Activated T-helper 2 cell treated with anti-CD3 and anti-CD28 coated beads, Interferon-gamma antibody, Interleukin-2, Interleukin-4, amounts not matched to agents 10 μg/mL and 5 μg/mL and 100 μg/mL, durations not matched to agents 14 hours and 24 hours and 36 hours (primary cell): ENCODE data around the gene TRMT44. TPM values are rescaled to one million over a fixed set of nuclear protein-coding genes. Genes with fewer than 3 reads are reported as not detected.

Experiments
- DNase-seq: peaks from one replicate; pipeline ENCODE4 v3.0.0; 2021; ENCODE audit warnings: low spot score
- H3K27ac Mint-ChIP-seq: one replicate; pipeline ENCODE4 v1.8.0; 2021; ENCODE audit warnings: mixed read lengths
- H3K27me3 Mint-ChIP-seq: one replicate; pipeline ENCODE4 v1.8.0; 2021; ENCODE audit warnings: low read depth, mixed read lengths
- H3K36me3 Mint-ChIP-seq: one replicate; pipeline ENCODE4 v1.8.0; 2021; ENCODE audit warnings: low read depth, mixed read lengths
- H3K4me1 Mint-ChIP-seq: one replicate; pipeline ENCODE4 v1.8.0; 2021; ENCODE audit warnings: low read depth, mixed read lengths
- H3K4me3 Mint-ChIP-seq: one replicate; pipeline ENCODE4 v1.8.0; 2021; ENCODE audit warnings: low read depth, mild to moderate bottlenecking, moderate library complexity, mixed read lengths
- H3K9me3 Mint-ChIP-seq: one replicate; pipeline ENCODE4 v1.8.0; 2021; ENCODE audit warnings: mixed read lengths
- intact Hi-C: fragments of 100-400 bp; cut with micrococcal nuclease; formaldehyde crosslinking; loops from one replicate; pipeline ENCODE4 v1.15.1; 2023
- total RNA-seq: library from RNA; stranded (reverse); gene quantifications from 2 replicates; pipeline ENCODE4 v1.2.3, GENCODE V29; 2022

The TRMT44 gene
- total RNA-seq, 1 donor from 2014 or later, result 28.2 TPM

- no peak overlapping the region for H3K4me3 Mint-ChIP-seq
- no peak for DNase-seq
- H3K4me1 Mint-ChIP-seq, result no peaks in the 10 kb centered on the region
- no peaks in the 10 kb centered on the region for H3K36me3 Mint-ChIP-seq
- H3K27me3 Mint-ChIP-seq, result no peaks in the 10 kb centered on the region
- no peaks in the 10 kb centered on the region for H3K9me3 Mint-ChIP-seq
- no peak overlapping the region for H3K27ac Mint-ChIP-seq
- intact Hi-C loops, result no loop called here
Measured at GRCh38 chr4:8502371-8502770, 61.8 kb downstream of the TRMT44 start.

DNA sequence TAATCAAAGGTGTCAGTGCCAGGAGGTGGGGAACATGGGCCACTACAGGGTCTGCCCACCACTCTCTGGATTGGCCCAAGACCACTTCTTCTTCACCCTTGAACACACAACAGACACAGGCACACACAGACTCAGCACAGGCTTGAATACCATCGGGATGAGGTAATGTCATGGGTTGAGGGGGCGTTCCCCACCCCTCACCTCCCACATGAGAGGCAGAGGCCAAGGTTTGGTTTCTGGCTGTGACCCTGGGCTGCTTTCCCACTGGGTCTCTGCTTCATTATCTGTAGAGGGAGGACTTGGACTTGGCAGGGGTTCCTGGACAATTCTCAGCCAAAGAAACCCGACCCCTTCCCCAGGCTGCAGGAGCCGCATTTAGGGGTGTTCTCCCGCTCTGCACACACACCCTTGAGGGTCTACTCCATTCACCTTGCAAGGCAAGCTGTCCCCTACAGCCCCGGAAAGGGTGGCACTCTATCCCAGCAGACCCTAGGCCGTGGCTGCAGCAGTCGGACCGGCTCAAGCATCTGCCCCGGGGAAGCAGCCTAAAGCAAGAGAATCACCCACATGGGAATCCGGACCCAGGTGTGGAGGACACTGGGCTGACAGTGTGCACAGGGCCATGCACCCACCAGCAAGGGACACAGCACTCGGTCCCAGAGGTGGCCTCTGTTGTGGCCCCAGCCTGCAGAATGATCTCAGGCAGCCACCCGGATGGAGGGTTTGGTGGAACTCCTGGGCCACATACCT lies 62.4 kb downstream of the TRMT44 start:
- intact Hi-C loops, result no loop called here
- no peaks in the 10 kb centered on the region for H3K27me3 Mint-ChIP-seq

DNA sequence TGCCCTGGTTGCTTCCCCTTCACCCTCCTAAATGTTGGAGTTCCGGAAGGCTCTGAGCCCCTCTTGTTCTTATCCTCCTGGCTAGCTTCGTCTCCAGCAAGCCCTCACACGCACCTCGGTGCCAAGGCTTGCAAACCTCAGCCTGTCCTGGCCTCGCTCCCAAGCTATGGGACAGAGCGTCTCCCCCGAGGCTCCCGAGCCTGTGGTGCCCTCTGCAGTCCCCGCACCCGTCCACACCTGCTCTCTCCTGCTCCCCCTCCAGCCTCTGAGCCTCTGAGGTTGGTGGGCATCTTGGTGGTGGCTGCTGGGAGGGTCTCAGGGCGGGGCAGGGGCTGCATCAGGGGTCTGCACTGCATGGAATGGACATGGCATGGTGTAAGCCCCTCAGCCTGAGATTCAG lies 63.2 kb downstream of the TRMT44 start:
- H3K4me3 Mint-ChIP-seq, result no peak overlapping the region
- intact Hi-C loops, result no loop called here

More for the DNA sequence above, 62.4 kb downstream of the TRMT44 start:
- DNase-seq, result no peak
- H3K4me1 Mint-ChIP-seq, result no peaks in the 10 kb centered on the region
- H3K4me3 Mint-ChIP-seq, result no peak overlapping the region
- no peak overlapping the region for H3K27ac Mint-ChIP-seq
- H3K36me3 Mint-ChIP-seq, result no peaks in the 10 kb centered on the region
- H3K9me3 Mint-ChIP-seq, result no peaks in the 10 kb centered on the region

GRCh38 chr4:8504279-8505007 lies 63.9 kb downstream of the TRMT44 start:
- H3K4me1 Mint-ChIP-seq, result no peaks in the 10 kb centered on the region
- no peaks in the 10 kb centered on the region for H3K36me3 Mint-ChIP-seq
- H3K27me3 Mint-ChIP-seq, result no peaks in the 10 kb centered on the region
- no peak overlapping the region for H3K4me3 Mint-ChIP-seq
- H3K27ac Mint-ChIP-seq, result no peak overlapping the region
- no peaks in the 10 kb centered on the region for H3K9me3 Mint-ChIP-seq
- intact Hi-C loops, result no loop called here
- DNase-seq, result no peak

More for the DNA sequence above, 63.2 kb downstream of the TRMT44 start:
- no peak overlapping the region for H3K27ac Mint-ChIP-seq
- no peaks in the 10 kb centered on the region for H3K4me1 Mint-ChIP-seq
- no peaks in the 10 kb centered on the region for H3K9me3 Mint-ChIP-seq
- H3K36me3 Mint-ChIP-seq, result no peaks in the 10 kb centered on the region
- no peak for DNase-seq
- no peaks in the 10 kb centered on the region for H3K27me3 Mint-ChIP-seq

GRCh38 chr4:8505229-8505628 lies 64.7 kb downstream of the TRMT44 start:
- no peak overlapping the region for H3K4me3 Mint-ChIP-seq
- intact Hi-C loops, result no loop called here

DNA sequence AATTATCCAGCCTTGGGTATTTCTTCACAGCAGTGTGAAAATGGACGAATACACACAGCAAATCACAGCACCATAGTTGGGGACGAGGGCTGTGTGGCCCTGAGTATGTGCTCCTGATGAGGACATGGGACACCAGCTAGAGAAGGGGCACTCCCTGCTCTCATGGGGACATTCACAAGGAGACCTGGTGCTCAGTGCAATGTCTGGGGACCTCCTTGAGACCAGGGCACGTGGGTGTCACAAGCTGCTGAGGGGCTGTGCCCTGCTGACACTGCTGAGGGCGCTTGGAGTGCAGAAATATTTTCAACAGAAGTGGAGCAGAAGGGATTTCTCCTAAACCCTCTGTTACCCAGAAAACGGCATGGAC lies 65.4 kb downstream of the TRMT44 start:
- DNase-seq, result no peak
- Mint-ChIP-seq H3K27me3 (no peaks in the 10 kb centered on the region), H3K36me3 (no peaks in the 10 kb centered on the region), H3K27ac (no peak overlapping the region), H3K9me3 (no peaks in the 10 kb centered on the region), H3K4me1 (no peaks in the 10 kb centered on the region), H3K4me3 (no peak overlapping the region)
- intact Hi-C loops, result no loop called here

More at GRCh38 chr4:8505229-8505628, 64.7 kb downstream of the TRMT44 start:
- Mint-ChIP-seq H3K36me3 (no peaks in the 10 kb centered on the region), H3K4me1 (no peaks in the 10 kb centered on the region), H3K27ac (no peak overlapping the region), H3K27me3 (no peaks in the 10 kb centered on the region), H3K9me3 (no peaks in the 10 kb centered on the region)
- no peak for DNase-seq

GRCh38 chr4:8506373-8507195 lies 66.0 kb downstream of the TRMT44 start:
- Mint-ChIP-seq H3K27ac (no peak overlapping the region), H3K36me3 (no peaks in the 10 kb centered on the region), H3K9me3 (no peaks in the 10 kb centered on the region), H3K4me3 (no peak overlapping the region), H3K4me1 (no peaks in the 10 kb centered on the region), H3K27me3 (no peaks in the 10 kb centered on the region)
- intact Hi-C loops, result no loop called here
- no peak for DNase-seq

DNA sequence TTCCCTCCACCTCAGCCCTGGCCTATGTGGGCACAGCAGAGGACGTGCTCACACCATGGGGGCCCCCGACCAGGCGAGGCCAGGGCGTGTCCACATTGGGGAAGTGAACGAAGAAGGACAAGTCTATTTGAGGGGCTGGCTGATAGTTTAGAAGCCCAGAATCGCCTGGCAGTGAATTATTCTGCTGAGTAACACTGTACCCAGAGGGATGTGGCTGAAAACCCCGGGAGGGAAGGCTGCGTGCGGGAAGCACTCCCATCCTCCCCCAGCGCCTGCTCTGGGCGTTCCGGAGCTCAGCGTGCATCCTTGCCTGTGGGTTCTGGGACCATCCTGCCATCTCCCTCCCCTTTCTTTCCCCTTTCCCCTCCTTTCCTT lies 66.6 kb downstream of the TRMT44 start:
- Mint-ChIP-seq H3K27me3 (no peaks in the 10 kb centered on the region), H3K4me1 (no peaks in the 10 kb centered on the region)

DNA sequence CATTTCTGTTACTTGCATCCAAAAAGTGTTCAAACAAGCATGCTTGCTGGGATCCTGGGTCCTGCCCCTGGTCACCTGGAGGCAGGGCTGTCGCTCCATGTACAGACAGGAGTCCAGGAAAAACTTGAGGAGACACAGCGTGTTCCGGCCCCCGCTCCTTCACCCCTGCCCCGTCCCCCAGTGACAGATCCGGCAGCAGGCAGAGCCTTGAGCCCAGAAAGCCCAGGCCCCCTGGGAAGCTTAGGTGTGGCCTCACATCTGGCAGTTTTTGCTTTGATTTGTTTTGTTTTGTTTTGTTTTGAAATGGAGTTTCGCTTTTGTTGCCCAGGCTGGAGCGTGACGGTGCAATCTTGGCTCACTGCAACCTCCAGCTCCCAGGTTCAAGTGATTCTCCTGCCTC lies 67.0 kb downstream of the TRMT44 start:
- H3K36me3 Mint-ChIP-seq, result no peaks in the 10 kb centered on the region
- no peaks in the 10 kb centered on the region for H3K4me1 Mint-ChIP-seq
- no peak overlapping the region for H3K27ac Mint-ChIP-seq

More for the DNA sequence above, 66.6 kb downstream of the TRMT44 start:
- H3K36me3 Mint-ChIP-seq, result no peaks in the 10 kb centered on the region
- no peak overlapping the region for H3K27ac Mint-ChIP-seq
- intact Hi-C loops, result no loop called here
- no peaks in the 10 kb centered on the region for H3K9me3 Mint-ChIP-seq
- no peak overlapping the region for H3K4me3 Mint-ChIP-seq
- no peak for DNase-seq

GRCh38 chr4:8508266-8508665 lies 67.7 kb downstream of the TRMT44 start:
- no peak for DNase-seq
- intact Hi-C loops, result no loop called here
- H3K4me3 Mint-ChIP-seq, result no peak overlapping the region
- H3K27ac Mint-ChIP-seq, result no peak overlapping the region
- no peaks in the 10 kb centered on the region for H3K36me3 Mint-ChIP-seq
- no peaks in the 10 kb centered on the region for H3K9me3 Mint-ChIP-seq
- H3K27me3 Mint-ChIP-seq, result no peaks in the 10 kb centered on the region
- no peaks in the 10 kb centered on the region for H3K4me1 Mint-ChIP-seq

More for the DNA sequence above, 67.0 kb downstream of the TRMT44 start:
- intact Hi-C loops, result no loop called here
- no peak for DNase-seq
- Mint-ChIP-seq H3K27me3 (no peaks in the 10 kb centered on the region), H3K4me3 (no peak overlapping the region), H3K9me3 (no peaks in the 10 kb centered on the region)

GRCh38 chr4:8508740-8509139 lies 68.2 kb downstream of the TRMT44 start:
- H3K4me1 Mint-ChIP-seq, result no peaks in the 10 kb centered on the region
- H3K27ac Mint-ChIP-seq, result no peak overlapping the region
- no peaks in the 10 kb centered on the region for H3K36me3 Mint-ChIP-seq
- no peaks in the 10 kb centered on the region for H3K27me3 Mint-ChIP-seq
- intact Hi-C loops, result no loop called here
- no peak overlapping the region for H3K4me3 Mint-ChIP-seq
- no peaks in the 10 kb centered on the region for H3K9me3 Mint-ChIP-seq
- DNase-seq, result no peak

DNA sequence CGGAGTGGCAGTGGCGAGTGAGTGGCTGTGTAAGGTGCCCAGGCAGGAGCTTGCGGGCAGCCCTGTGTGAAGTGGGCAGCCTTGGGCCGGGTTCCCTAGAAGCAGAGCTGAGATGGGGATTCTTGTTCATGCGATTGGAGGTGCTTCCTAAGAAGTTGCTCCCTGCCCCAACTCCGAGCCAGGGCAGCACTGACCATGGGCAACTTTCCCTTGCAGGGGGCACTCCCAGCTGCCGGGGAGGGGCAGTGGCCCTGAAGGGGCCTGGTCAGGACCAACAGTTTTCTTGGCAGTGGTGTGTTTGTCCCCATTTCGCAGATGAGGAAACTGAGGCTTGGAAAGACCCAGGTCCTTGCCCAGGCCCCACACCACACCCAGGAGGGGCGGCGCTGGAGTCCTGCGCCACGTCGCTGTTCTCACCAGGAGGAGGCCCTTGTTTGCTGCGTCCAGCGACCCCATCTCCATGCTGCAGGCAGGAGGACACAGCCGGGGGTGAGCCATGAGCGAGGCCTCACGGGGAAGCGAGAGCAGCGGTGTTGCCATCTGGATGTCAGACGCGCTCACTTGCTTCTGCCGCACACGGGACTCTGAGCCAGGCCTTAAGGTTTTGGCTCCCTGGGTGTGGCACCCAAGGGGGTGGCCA lies 68.9 kb downstream of the TRMT44 start:
- intact Hi-C loops, result no loop called here
- no peaks in the 10 kb centered on the region for H3K27me3 Mint-ChIP-seq
- no peak overlapping the region for H3K4me3 Mint-ChIP-seq
- no peak overlapping the region for H3K27ac Mint-ChIP-seq
- no peaks in the 10 kb centered on the region for H3K9me3 Mint-ChIP-seq
- no peaks in the 10 kb centered on the region for H3K4me1 Mint-ChIP-seq
- DNase-seq, result no peak
- no peaks in the 10 kb centered on the region for H3K36me3 Mint-ChIP-seq
